Pulmonary artery endothelial cell (primary cell): ENCODE measurements around the gene RPP25. TPM values are rescaled to one million over a fixed set of nuclear protein-coding genes. Genes with fewer than 3 reads are reported as not detected.
A peak's percentile ranks its signal among the peaks of the same experiment; 100 is the strongest.
"Not testable (repeated sequence)": the region's sequence is repeated elsewhere in the genome, so short reads cannot be mapped to it uniquely, and the experiment has no call there.

Experiments used
- DNase-seq: peaks from one replicate; pipeline ENCODE4 v3.0.0-alpha.2; 2011; ENCODE audit warnings: low read depth, low spot score
- total RNA-seq: library from RNA; depleted of rRNA; stranded (reverse); fragments of >200 nt; gene quantifications from 2 replicates; pipeline ENCODE4 v1.2.3, GENCODE V29; 2014

Gene RPP25
- total RNA-seq, 1 donor from 2014 or later: 14.4 TPM

- DNase-seq: no peak
Measured at GRCh38 chr15:74962671-74963070, 6.1 kb upstream of the RPP25 start.

- DNase-seq: no peak
Measured at GRCh38 chr15:74962219-74962618, 5.6 kb upstream of the RPP25 start.

GRCh38 chr15:74961616-74962015 is 5.0 kb upstream of the RPP25 start:
- DNase-seq: no peak

- DNase-seq: no peak
Measured at GRCh38 chr15:74960995-74961588, 4.5 kb upstream of the RPP25 start.

GRCh38 chr15:74960286-74960685 is 3.7 kb upstream of the RPP25 start:
- no peak for DNase-seq

GRCh38 chr15:74959586-74959939 is 3.0 kb upstream of the RPP25 start:
- no peak for DNase-seq

- no peak for DNase-seq
Measured at GRCh38 chr15:74958908-74959585, 2.5 kb upstream of the RPP25 start.

GRCh38 chr15:74958320-74958907 is 1.8 kb upstream of the RPP25 start:
- no peak for DNase-seq

- DNase-seq: no peak
Measured at GRCh38 chr15:74957476-74958035, 984 bp upstream of the RPP25 start.

GRCh38 chr15:74955796-74956647 is 550 bp downstream of the RPP25 start:
- no peak for DNase-seq

- DNase-seq: no peak
Measured at GRCh38 chr15:74955017-74955416, 1.6 kb downstream of the RPP25 start.

GRCh38 chr15:74954515-74954914 is 2.1 kb downstream of the RPP25 start:
- no peak for DNase-seq

GRCh38 chr15:74951006-74951405 is 5.6 kb downstream of the RPP25 start:
- no peak for DNase-seq

GRCh38 chr15:74950078-74950908 is 6.3 kb downstream of the RPP25 start:
- no peak for DNase-seq

- peak; percentile 88 for DNase-seq
Measured at GRCh38 chr15:74937590-74938371, 18.8 kb downstream of the RPP25 start, which contains the start of gene COX5A. Gene COX5A (minus strand): TSS chr15:74938073. CDS start chr15:74938014, 59 bp downstream.

- DNase-seq: no peak
Measured at GRCh38 chr15:74937272-74937589, 19.3 kb downstream of the RPP25 start.

GRCh38 chr15:74935193-74935592 is 21.4 kb downstream of the RPP25 start:
- not testable (repeated sequence) for DNase-seq

GRCh38 chr15:74933573-74933972 is 23.0 kb downstream of the RPP25 start:
- no peak for DNase-seq

- DNase-seq: no peak
Measured at GRCh38 chr15:74928771-74929198, 27.8 kb downstream of the RPP25 start.

GRCh38 chr15:74924525-74924924 is 32.0 kb downstream of the RPP25 start:
- no peak for DNase-seq
